ENCODE data around the gene INPP4A.

The INPP4A gene

GRCh38 chr2:98519156-98519555, 74.5 kb downstream of the INPP4A start:
- no peak for DNase-seq

GRCh38 chr2:98519851-98520250, 75.2 kb downstream of the INPP4A start:
- DNase-seq = no peak

- DNase-seq = no peak
Observed at GRCh38 chr2:98520806-98521205, 76.1 kb downstream of the INPP4A start.

GRCh38 chr2:98521266-98521665, 76.6 kb downstream of the INPP4A start:
- DNase-seq = no peak

- no peak for DNase-seq
Observed at GRCh38 chr2:98522854-98523253, 78.2 kb downstream of the INPP4A start.

- no peak for DNase-seq
Observed at GRCh38 chr2:98524168-98524567, 79.5 kb downstream of the INPP4A start.

GRCh38 chr2:98528349-98528748, 83.7 kb downstream of the INPP4A start:
- DNase-seq = no peak

GRCh38 chr2:98530114-98530513, 85.5 kb downstream of the INPP4A start:
- DNase-seq = no peak

- no peak for DNase-seq
Observed at GRCh38 chr2:98532756-98533155, 88.1 kb downstream of the INPP4A start.

GRCh38 chr2:98533547-98533946, 88.9 kb downstream of the INPP4A start:
- DNase-seq = no peak

GRCh38 chr2:98534761-98535160, 90.1 kb downstream of the INPP4A start:
- DNase-seq = no peak

- no peak for DNase-seq
Observed at GRCh38 chr2:98535971-98536677, 91.5 kb downstream of the INPP4A start.

GRCh38 chr2:98537390-98538126, 92.9 kb downstream of the INPP4A start:
- no peak for DNase-seq

GRCh38 chr2:98538280-98539041, 93.8 kb downstream of the INPP4A start:
- no peak for DNase-seq

GRCh38 chr2:98539056-98539735, 94.5 kb downstream of the INPP4A start:
- no peak for DNase-seq

- DNase-seq = no peak
Observed at GRCh38 chr2:98540536-98540935, 95.9 kb downstream of the INPP4A start.

- DNase-seq = no peak
Observed at GRCh38 chr2:98541489-98541888, 96.8 kb downstream of the INPP4A start.

GRCh38 chr2:98541906-98542305, 97.2 kb downstream of the INPP4A start:
- no peak for DNase-seq

- no peak for DNase-seq
Observed at GRCh38 chr2:98543214-98543613, 98.6 kb downstream of the INPP4A start.

GRCh38 chr2:98543842-98544241, 99.2 kb downstream of the INPP4A start:
- no peak for DNase-seq

- DNase-seq = no peak
Observed at GRCh38 chr2:98545591-98545990, 100.9 kb downstream of the INPP4A start.

- DNase-seq = no peak
Observed at GRCh38 chr2:98546186-98546585, 101.5 kb downstream of the INPP4A start.

- DNase-seq = no peak
Observed at GRCh38 chr2:98547092-98547790, 102.6 kb downstream of the INPP4A start.

Measured in NCI-H1048 (cell line).